H1 (cell line): Measurements from ENCODE around the gene IL36RN. TPM values are rescaled to one million over a fixed set of nuclear protein-coding genes. Genes with fewer than 3 reads are reported as not detected.

Experiments used
- CREB1 ChIP-seq: IDR thresholded peaks from 2 replicates; pipeline ENCODE4 v1.6.1; 2012; ENCODE audit warnings: inconsistent platforms
- EP300 ChIP-seq, 2 experiments: IDR thresholded peaks; 1 replicate in 1 of 2; 2 replicates in 1 of 2; pipeline ENCODE4 v1.6.1; 2011 to 2012; ENCODE audit warnings: low read depth in 2 of 2, low read length in 2 of 2, mild to moderate bottlenecking in 2 of 2, borderline replicate concordance in 1 of 2, inconsistent platforms in 1 of 2, moderate library complexity in 1 of 2
- KDM1A ChIP-seq: fragments of 200-600, 300-600 bp; sonication (generic); IDR thresholded peaks from 2 replicates; pipeline ENCODE4 v1.7.1; 2016; ENCODE audit warnings: mild to moderate bottlenecking, low read length, borderline replicate concordance
- POLR2A ChIP-seq, 2 experiments: IDR thresholded peaks; 1 replicate in 1 of 2; 2 replicates in 1 of 2; pipeline ENCODE4 v1.6.1; 2011; ENCODE audit warnings: low read depth in 2 of 2, low read length in 2 of 2, mild to moderate bottlenecking in 2 of 2; ENCODE audit errors: control extremely low read depth in 1 of 2
- POLR2AphosphoS5 ChIP-seq: IDR thresholded peaks from 2 replicates; pipeline ENCODE4 v1.6.1; 2011; ENCODE audit warnings: low read depth, low read length
- SIRT6 ChIP-seq: IDR thresholded peaks from one replicate; pipeline ENCODE4 v1.7.1; 2012; ENCODE audit warnings: low read length, inconsistent platforms
- SRF ChIP-seq: IDR thresholded peaks from 2 replicates; pipeline ENCODE4 v1.6.1; 2011; ENCODE audit warnings: mild to moderate bottlenecking, low read depth, low read length, moderate library complexity
- polyA plus RNA-seq, 7 experiments: library from polyadenylated mRNA; depleted of rRNA in 3 of 7; stranded (reverse) in 5 of 7; unstranded in 2 of 7; fragments of >200 nt in 5 of 7; fragments of 200-250 nt in 2 of 7; gene quantifications; 1 replicate in 5 of 7; 2 replicates in 1 of 7; 4 replicates in 1 of 7; pipeline versions ENCODE4 v1.2.1 to v1.2.3, GENCODE V29; 2011 to 2013; ENCODE audit warnings: missing spikeins in 2 of 7, mixed read lengths in 2 of 7
- total RNA-seq: library from RNA; stranded (reverse); fragmentation: NEBNext Ultra II Directional; extraction: Animal tissue kit (Norgen Biotek cat#: 25700); gene quantifications from 2 replicates; pipeline ENCODE4 v1.2.1, GENCODE V29; 2021
- TF ChIP-seq, protein P1 (sequence below): IDR thresholded peaks from 2 replicates; pipeline ENCODE4 v1.6.1; 2012; ENCODE audit warnings: inconsistent platforms

The IL36RN gene
- total and polyA plus RNA-seq, 2 of the 8 experiments (the other 6 are each of a cell fraction or from before 2014, with no cell fraction given) = not detected

DNA sequence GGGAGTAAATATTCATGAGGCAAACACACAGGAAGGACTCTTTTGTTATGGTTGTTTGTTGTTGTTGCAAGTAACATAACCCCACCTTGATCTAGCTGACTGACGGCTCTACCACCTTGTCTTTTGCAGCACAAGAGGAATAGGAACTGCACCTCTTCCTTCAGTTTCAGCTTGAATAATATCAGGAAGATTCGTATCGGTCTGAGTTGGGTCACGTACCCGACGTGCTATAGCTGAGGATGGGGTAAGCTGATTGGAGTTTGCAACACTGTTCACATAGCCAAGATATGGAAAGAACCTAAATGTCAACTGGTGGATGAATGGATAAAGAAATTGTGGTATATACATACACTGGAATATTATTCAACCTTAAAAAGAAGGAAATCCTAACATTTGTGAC is 53.9 kb downstream of the IL36RN start (continued):
- TF ChIP-seq, protein P1, sequence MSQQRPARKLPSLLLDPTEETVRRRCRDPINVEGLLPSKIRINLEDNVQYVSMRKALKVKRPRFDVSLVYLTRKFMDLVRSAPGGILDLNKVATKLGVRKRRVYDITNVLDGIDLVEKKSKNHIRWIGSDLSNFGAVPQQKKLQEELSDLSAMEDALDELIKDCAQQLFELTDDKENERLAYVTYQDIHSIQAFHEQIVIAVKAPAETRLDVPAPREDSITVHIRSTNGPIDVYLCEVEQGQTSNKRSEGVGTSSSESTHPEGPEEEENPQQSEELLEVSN = no peak
- TF ChIP-seq POLR2A (IDR thresholded peaks at IDR 0.05; ENCODE audit: control extremely low read depth in 1 of 2, low read depth in 2 of 2, low read length in 2 of 2) = no peak
- no peak for TF ChIP-seq EP300 (IDR thresholded peaks at IDR 0.05; ENCODE audit: borderline replicate concordance in 1 of 2, low read depth in 2 of 2, low read length in 2 of 2)
- TF ChIP-seq POLR2AphosphoS5 = no peak
- TF ChIP-seq SIRT6 = no peak
- no peak for TF ChIP-seq SRF
- TF ChIP-seq CREB1 = no peak
- no peak for TF ChIP-seq KDM1A
